Astrocyte (in vitro differentiated cells and primary cell): ENCODE results near the gene CTXND1.

Experiments used
- EZH2 ChIP-seq: IDR thresholded peaks from 2 replicates; pipeline ENCODE4 v1.6.1; 2012; ENCODE audit warnings: mild to moderate bottlenecking, low read length, inconsistent platforms; ENCODE audit not compliant: insufficient read depth
- TF ChIP-seq, protein P1 (sequence below): IDR thresholded peaks from 2 replicates; pipeline ENCODE4 v1.5.1; 2011; ENCODE audit warnings: low read depth, mild to moderate bottlenecking, inconsistent platforms, low read length, moderate library complexity; ENCODE audit not compliant: insufficient read depth

DNA sequence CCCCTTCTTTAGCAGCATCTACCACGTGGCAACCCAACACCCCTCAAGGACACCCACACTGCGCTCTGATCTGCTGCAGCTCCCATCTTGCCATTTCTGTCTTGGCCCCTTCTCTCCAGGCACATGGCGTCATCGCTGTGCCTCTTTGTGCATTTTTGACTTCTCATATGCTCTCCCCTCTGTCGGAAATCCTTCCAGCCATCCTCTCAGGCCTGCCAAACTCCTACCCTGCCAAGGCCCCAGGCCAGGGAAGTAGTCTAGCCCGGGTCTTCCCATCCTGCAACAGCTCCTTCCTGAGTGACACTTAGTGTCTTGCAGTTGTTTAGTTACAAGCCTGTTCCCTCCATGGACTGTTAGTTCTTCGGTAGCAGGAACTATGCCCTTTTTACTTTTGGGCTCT, 34.0 kb upstream of the CTXND1 start:
- TF ChIP-seq, protein P1, sequence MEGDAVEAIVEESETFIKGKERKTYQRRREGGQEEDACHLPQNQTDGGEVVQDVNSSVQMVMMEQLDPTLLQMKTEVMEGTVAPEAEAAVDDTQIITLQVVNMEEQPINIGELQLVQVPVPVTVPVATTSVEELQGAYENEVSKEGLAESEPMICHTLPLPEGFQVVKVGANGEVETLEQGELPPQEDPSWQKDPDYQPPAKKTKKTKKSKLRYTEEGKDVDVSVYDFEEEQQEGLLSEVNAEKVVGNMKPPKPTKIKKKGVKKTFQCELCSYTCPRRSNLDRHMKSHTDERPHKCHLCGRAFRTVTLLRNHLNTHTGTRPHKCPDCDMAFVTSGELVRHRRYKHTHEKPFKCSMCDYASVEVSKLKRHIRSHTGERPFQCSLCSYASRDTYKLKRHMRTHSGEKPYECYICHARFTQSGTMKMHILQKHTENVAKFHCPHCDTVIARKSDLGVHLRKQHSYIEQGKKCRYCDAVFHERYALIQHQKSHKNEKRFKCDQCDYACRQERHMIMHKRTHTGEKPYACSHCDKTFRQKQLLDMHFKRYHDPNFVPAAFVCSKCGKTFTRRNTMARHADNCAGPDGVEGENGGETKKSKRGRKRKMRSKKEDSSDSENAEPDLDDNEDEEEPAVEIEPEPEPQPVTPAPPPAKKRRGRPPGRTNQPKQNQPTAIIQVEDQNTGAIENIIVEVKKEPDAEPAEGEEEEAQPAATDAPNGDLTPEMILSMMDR: no peak
- TF ChIP-seq EZH2: no peak
